ENCODE results near the gene KIAA1958. TPM values are rescaled to one million over a fixed set of nuclear protein-coding genes. Genes with fewer than 3 reads are reported as not detected.
A peak's percentile ranks its signal among the peaks of the same experiment; 100 is the strongest.

The KIAA1958 gene
- polyA plus RNA-seq, 3 donors: 1.9 to 4.2 (median 1.9) TPM

- Mint-ChIP-seq H3K36me3 (peaks cover 31 to 62% of the 10 kb centered on the region in 2 donors), H3K4me3 (no peak overlapping the region), H3K27me3 (ENCODE audit: low read depth in 3 of 3) (peaks cover 0 to 2% (median 0%) of the 10 kb centered on the region in 3 donors), H3K27ac (peak overlapping the region in 4 of 7 donors; percentile 1 to 21 (median 8)), H3K4me1 (no peaks in the 10 kb centered on the region), H3K9me3 (peaks cover 0 to 2% (median 0%) of the 10 kb centered on the region in 7 donors)
- peak overlapping the region in 1 of 2 donors; percentile 45 for H3K27ac ChIP-seq (ENCODE audit: low read depth in 1 of 2, low read length in 2 of 2)
- H3K36me3 ChIP-seq (replicated peaks in 1 of 2; ENCODE audit: control insufficient read depth in 1 of 2, insufficient read depth in 2 of 2, low read length in 2 of 2): peaks cover 26 to 76% of the 10 kb centered on the region in 2 donors
- peaks cover 56% of the 10 kb centered on the region for H4K20me1 ChIP-seq (ENCODE audit: insufficient read depth, low read length)
- no peak overlapping the region for H3K4me3 ChIP-seq (replicated peaks in 1 of 3; ENCODE audit: low read depth in 2 of 3, low read length in 3 of 3)
- no peak overlapping the region for H2AFZ ChIP-seq (ENCODE audit: insufficient read depth, low read depth, low read length, poor library complexity, severe bottlenecking)
- H3K4me1 ChIP-seq (ENCODE audit: control insufficient read depth in 1 of 2, insufficient read depth in 2 of 2, low read length in 2 of 2): no peaks in the 10 kb centered on the region
- H3K27me3 ChIP-seq (ENCODE audit: control insufficient read depth in 2 of 2, insufficient read depth in 2 of 2, low read length in 2 of 2): no peaks in the 10 kb centered on the region
- no peak for DNase-seq
- H3K79me2 ChIP-seq (ENCODE audit: insufficient read depth, low read length): peaks cover 89% of the 10 kb centered on the region
- no peak overlapping the region for H3K4me2 ChIP-seq (replicated peaks; ENCODE audit: extremely low read depth, low read length, poor library complexity, severe bottlenecking)
- H3K9me3 ChIP-seq (replicated peaks in 1 of 2; ENCODE audit: control insufficient read depth in 1 of 2, insufficient read depth in 1 of 2, low read length in 2 of 2): no peaks in the 10 kb centered on the region
- TF ChIP-seq CTCF (IDR thresholded peaks at IDR 0.05): peak; percentile 16
- 86% methylated on average over 6 of the region's 6 CpGs for WGBS (ENCODE audit: insufficient coverage)
- intact Hi-C loops (cut with micrococcal nuclease): no loop called here
- H3K9ac ChIP-seq (ENCODE audit: insufficient read depth, low read length, poor library complexity, severe bottlenecking): no peak overlapping the region
Measured at GRCh38 chr9:112705768-112706427, 219.3 kb downstream of the KIAA1958 start.

- Mint-ChIP-seq H3K36me3 (peaks cover 31 to 60% of the 10 kb centered on the region in 2 donors), H3K27me3 (ENCODE audit: low read depth in 3 of 3) (peaks cover 0 to 2% (median 0%) of the 10 kb centered on the region in 3 donors), H3K4me1 (peaks cover 4% of the 10 kb centered on the region), H3K9me3 (peaks cover 0 to 2% (median 0%) of the 10 kb centered on the region in 7 donors), H3K27ac (peak overlapping the region in 2 of 7 donors; percentile 22 to 58), H3K4me3 (no peak overlapping the region)
- no peak overlapping the region for H3K27ac ChIP-seq (ENCODE audit: low read depth in 1 of 2, low read length in 2 of 2)
- H3K9ac ChIP-seq (ENCODE audit: insufficient read depth, low read length, poor library complexity, severe bottlenecking): no peak overlapping the region
- peaks cover 56% of the 10 kb centered on the region for H4K20me1 ChIP-seq (ENCODE audit: insufficient read depth, low read length)
- DNase-seq: no peak
- intact Hi-C loops (cut with micrococcal nuclease): loop anchor here in 1 of 2 donors (10.0 kb wide), 1 partner anchor 184 kb away; the partner anchor contains the start of gene SLC46A2
- H3K27me3 ChIP-seq (ENCODE audit: control insufficient read depth in 2 of 2, insufficient read depth in 2 of 2, low read length in 2 of 2): no peaks in the 10 kb centered on the region
- H3K79me2 ChIP-seq (ENCODE audit: insufficient read depth, low read length): peaks cover 93% of the 10 kb centered on the region
- WGBS (ENCODE audit: insufficient coverage): no CpG with 5 or more reads among the region's 7 CpGs
- no peaks in the 10 kb centered on the region for H3K4me1 ChIP-seq (ENCODE audit: control insufficient read depth in 1 of 2, insufficient read depth in 2 of 2, low read length in 2 of 2)
- TF ChIP-seq CTCF (IDR thresholded peaks at IDR 0.05): peak; percentile 33
- H2AFZ ChIP-seq (ENCODE audit: insufficient read depth, low read depth, low read length, poor library complexity, severe bottlenecking): no peak overlapping the region
- no peaks in the 10 kb centered on the region for H3K9me3 ChIP-seq (replicated peaks in 1 of 2; ENCODE audit: control insufficient read depth in 1 of 2, insufficient read depth in 1 of 2, low read length in 2 of 2)
- peaks cover 17 to 57% of the 10 kb centered on the region in 2 donors for H3K36me3 ChIP-seq (replicated peaks in 1 of 2; ENCODE audit: control insufficient read depth in 1 of 2, insufficient read depth in 2 of 2, low read length in 2 of 2)
- no peak overlapping the region for H3K4me2 ChIP-seq (replicated peaks; ENCODE audit: extremely low read depth, low read length, poor library complexity, severe bottlenecking)
- H3K4me3 ChIP-seq (replicated peaks in 1 of 3; ENCODE audit: low read depth in 2 of 3, low read length in 3 of 3): no peak overlapping the region
Measured at GRCh38 chr9:112711050-112711689, 224.5 kb downstream of the KIAA1958 start.

Measured in CD14-positive monocyte (primary cell).